Progenitor cell of endocrine pancreas (in vitro differentiated cells): Measurements from ENCODE around the gene ZSCAN21. TPM values are rescaled to one million over a fixed set of nuclear protein-coding genes. Genes with fewer than 3 reads are reported as not detected.

Experiments used
- DNase-seq: peaks from one replicate; pipeline ENCODE4 v3.0.0; 2021; ENCODE audit warnings: low spot score; ENCODE audit not compliant: unreplicated experiment
- H3K27ac Mint-ChIP-seq: 2 replicates; pipeline ENCODE4 v1.8.0; 2021; ENCODE audit warnings: mild to moderate bottlenecking, moderate library complexity, mixed read lengths
- H3K27me3 Mint-ChIP-seq: 2 replicates; pipeline ENCODE4 v1.8.0; 2021; ENCODE audit warnings: mixed read lengths
- H3K36me3 Mint-ChIP-seq: 2 replicates; pipeline ENCODE4 v1.8.0; 2022; ENCODE audit warnings: mixed read lengths; ENCODE audit not compliant: insufficient read depth
- H3K4me1 Mint-ChIP-seq: 2 replicates; pipeline ENCODE4 v1.8.0; 2021; ENCODE audit warnings: low read depth, mixed read lengths
- H3K4me3 Mint-ChIP-seq: 2 replicates; pipeline ENCODE4 v1.8.0; 2021; ENCODE audit warnings: low read depth, mild to moderate bottlenecking, moderate library complexity, mixed read lengths
- H3K9me3 Mint-ChIP-seq: 2 replicates; pipeline ENCODE4 v1.8.0; 2021; ENCODE audit warnings: low read depth, mixed read lengths
- total RNA-seq: library from RNA; stranded (reverse); gene quantifications from 2 replicates; pipeline ENCODE4 v1.2.1, GENCODE V29; 2021
- TF ChIP-seq, protein P1 (sequence below): fragments of 200-600 bp; sonication (generic); IDR thresholded peaks from one replicate; pipeline ENCODE4 v1.5.0; 2021; ENCODE audit warnings: antibody characterized with exemption, mild to moderate bottlenecking; ENCODE audit not compliant: unreplicated experiment

Gene ZSCAN21
- total RNA-seq, 1 donor from 2014 or later: 22.8 TPM

DNA sequence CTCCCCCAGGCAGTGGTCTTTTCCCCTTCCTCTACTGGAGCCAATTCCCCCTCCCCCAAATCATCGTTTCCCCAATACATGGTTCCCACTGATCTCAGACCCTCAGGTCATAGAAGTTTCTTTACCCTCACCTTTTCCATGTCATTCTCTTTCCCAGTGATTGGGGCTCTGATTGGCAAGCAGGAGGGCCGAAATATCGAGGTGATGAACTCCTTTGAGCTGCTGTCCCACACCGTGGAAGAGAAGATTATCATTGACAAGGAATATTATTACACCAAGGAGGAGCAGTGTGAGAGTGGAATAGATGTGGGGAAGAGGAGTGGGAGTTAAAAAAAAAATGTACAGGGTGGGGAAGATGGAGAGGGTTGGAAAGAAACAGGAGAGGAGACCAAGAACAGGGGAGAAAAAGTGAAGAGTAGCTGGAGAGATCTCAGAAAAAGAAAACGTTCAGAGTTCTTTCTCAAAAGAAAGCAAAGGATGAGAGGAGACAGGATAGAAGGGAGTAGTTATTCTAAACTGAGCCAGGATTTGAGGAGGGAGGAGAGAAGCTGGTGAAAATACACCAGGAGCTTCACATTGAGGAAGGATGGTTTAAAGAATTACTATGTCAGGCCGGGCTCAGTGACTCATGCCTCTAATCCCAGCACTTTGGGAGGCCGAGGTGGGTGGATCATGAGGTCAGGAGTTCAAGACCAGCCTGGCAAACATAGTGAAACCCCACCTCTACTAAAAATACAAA is 40.1 kb downstream of the ZSCAN21 start:
- Mint-ChIP-seq H3K4me3 (peak overlapping the region; percentile 93), H3K4me1 (peaks cover 9% of the 10 kb centered on the region), H3K9me3 (no peaks in the 10 kb centered on the region), H3K36me3 (peaks cover 21% of the 10 kb centered on the region), H3K27me3 (no peaks in the 10 kb centered on the region), H3K27ac (peak overlapping the region; percentile 91)
- TF ChIP-seq, protein P1, sequence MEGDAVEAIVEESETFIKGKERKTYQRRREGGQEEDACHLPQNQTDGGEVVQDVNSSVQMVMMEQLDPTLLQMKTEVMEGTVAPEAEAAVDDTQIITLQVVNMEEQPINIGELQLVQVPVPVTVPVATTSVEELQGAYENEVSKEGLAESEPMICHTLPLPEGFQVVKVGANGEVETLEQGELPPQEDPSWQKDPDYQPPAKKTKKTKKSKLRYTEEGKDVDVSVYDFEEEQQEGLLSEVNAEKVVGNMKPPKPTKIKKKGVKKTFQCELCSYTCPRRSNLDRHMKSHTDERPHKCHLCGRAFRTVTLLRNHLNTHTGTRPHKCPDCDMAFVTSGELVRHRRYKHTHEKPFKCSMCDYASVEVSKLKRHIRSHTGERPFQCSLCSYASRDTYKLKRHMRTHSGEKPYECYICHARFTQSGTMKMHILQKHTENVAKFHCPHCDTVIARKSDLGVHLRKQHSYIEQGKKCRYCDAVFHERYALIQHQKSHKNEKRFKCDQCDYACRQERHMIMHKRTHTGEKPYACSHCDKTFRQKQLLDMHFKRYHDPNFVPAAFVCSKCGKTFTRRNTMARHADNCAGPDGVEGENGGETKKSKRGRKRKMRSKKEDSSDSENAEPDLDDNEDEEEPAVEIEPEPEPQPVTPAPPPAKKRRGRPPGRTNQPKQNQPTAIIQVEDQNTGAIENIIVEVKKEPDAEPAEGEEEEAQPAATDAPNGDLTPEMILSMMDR: no peak
- no peak for DNase-seq

DNA sequence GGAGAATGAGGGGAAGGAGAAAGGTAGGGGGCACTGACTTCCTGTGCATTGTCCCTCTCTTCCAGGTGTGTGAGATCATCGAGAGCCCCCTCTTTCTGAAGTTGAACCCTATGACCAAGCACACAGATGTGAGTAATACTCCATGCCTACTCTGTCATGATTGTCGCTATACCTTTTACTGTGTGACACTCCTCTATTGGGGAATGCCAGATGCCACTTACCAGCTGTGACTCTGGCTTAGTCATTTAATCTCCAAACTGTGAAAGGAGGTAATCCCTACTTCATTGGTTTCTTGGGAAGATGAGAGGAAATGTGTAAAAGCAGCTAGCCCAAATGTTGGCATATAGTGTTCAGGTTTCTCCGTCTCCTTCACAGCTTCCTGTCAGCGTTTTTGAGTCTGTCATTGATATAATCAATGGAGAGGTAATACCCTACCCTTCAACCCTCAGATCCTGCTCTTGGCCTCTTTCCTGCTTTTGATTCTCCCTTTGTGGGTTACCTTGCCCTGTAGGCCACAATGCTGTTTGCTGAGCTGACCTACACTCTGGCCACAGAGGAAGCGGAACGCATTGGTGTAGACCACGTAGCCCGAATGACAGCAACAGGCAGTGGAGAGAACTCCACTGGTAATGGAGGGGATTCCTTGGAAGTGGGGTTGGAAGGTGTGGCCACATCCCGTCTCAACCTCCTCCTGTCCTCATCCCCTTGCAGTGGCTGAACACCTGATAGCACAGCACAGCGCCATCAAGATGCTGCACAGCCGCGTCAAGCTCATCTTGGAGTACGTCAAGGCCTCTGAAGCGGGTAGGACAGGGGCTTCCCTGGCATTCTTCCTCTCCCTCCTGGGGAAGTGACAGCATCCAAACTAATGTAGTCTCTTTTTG is 41.2 kb downstream of the ZSCAN21 start:
- Mint-ChIP-seq H3K27me3 (no peaks in the 10 kb centered on the region), H3K9me3 (no peaks in the 10 kb centered on the region), H3K36me3 (peaks cover 28% of the 10 kb centered on the region), H3K27ac (peak overlapping the region; percentile 43), H3K4me1 (peaks cover 9% of the 10 kb centered on the region), H3K4me3 (peak overlapping the region; percentile 93)
- no peak for DNase-seq
- TF ChIP-seq, protein P1: no peak

DNA sequence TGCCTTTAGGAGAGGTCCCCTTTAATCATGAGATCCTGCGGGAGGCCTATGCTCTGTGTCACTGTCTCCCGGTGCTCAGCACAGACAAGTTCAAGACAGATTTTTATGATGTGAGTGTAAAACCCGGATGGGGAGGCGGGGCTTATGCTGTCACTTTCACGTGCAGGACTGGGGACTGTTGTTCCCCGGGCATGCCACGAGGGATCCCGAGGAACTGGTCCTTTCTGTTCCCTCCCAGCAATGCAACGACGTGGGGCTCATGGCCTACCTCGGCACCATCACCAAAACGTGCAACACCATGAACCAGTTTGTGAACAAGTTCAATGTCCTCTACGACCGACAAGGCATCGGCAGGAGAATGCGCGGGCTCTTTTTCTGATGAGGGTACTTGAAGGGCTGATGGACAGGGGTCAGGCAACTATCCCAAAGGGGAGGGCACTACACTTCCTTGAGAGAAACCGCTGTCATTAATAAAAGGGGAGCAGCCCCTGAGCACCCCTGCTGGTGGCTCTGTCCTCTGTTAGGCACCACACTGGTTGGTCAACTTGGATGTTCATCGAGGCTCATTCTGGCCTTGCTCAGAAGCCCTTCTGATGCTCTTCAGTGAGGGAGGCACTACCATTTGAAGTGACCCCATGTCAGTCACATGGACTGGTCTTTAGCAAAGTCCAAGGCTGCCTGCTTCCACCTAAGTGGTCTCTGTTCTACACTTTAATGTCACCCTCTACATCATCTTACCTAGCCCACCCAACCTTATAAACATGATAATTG is 42.0 kb downstream of the ZSCAN21 start:
- Mint-ChIP-seq H3K9me3 (no peaks in the 10 kb centered on the region), H3K27me3 (no peaks in the 10 kb centered on the region), H3K36me3 (peaks cover 30% of the 10 kb centered on the region), H3K27ac (peak overlapping the region; percentile 73), H3K4me1 (peaks cover 9% of the 10 kb centered on the region), H3K4me3 (no peak overlapping the region)
- DNase-seq: no peak
- TF ChIP-seq, protein P1: no peak

DNA sequence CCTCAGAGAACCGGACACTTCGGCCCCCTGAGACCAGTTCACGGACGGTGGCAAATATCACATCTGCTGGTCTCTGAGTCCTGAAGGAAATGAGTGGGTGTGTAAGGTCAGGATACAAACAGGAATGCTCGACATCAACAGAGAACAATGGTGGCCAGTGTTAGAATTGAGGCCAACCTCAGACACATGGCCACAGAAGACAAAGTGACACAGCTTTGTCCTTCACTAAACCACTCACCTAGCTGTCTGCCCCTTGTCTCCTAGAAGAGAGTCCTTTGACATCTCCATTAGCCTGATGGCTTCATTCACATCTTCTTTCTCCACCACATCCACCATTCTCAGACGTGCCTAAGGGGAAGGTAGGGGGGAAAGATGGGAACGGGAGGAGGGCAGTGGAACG is 43.5 kb downstream of the ZSCAN21 start:
- no peak for DNase-seq
- Mint-ChIP-seq H3K4me3 (no peak overlapping the region), H3K27me3 (no peaks in the 10 kb centered on the region), H3K27ac (peak overlapping the region; percentile 84), H3K4me1 (peaks cover 13% of the 10 kb centered on the region), H3K9me3 (no peaks in the 10 kb centered on the region), H3K36me3 (peaks cover 41% of the 10 kb centered on the region)
- TF ChIP-seq, protein P1: no peak

DNA sequence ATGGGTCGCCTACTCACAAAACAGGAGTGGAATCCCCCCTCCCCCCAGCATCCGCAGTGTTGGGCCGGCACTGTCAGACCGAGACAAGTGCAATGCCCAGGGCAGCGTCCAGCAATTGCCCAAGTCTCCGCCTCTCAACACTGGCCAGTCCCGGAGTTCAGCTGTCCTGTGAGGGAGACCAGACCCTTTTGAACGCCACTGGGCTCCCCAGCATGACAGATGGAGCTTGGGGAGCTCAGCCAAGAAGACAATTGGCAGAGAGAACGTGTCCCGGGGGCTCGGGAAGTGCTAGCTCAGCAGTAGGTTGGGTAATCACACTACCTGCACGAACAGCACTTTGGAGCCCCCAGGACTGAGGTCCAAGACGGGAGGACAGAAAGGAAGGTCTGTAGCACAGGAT is 43.9 kb downstream of the ZSCAN21 start:
- no peak for DNase-seq
- Mint-ChIP-seq H3K36me3 (peaks cover 44% of the 10 kb centered on the region), H3K27ac (peak overlapping the region; percentile 26), H3K4me1 (peaks cover 15% of the 10 kb centered on the region), H3K27me3 (no peaks in the 10 kb centered on the region), H3K4me3 (no peak overlapping the region), H3K9me3 (no peaks in the 10 kb centered on the region)
- TF ChIP-seq, protein P1: no peak
